Measurements from ENCODE around the gene FAIM2.

DNA sequence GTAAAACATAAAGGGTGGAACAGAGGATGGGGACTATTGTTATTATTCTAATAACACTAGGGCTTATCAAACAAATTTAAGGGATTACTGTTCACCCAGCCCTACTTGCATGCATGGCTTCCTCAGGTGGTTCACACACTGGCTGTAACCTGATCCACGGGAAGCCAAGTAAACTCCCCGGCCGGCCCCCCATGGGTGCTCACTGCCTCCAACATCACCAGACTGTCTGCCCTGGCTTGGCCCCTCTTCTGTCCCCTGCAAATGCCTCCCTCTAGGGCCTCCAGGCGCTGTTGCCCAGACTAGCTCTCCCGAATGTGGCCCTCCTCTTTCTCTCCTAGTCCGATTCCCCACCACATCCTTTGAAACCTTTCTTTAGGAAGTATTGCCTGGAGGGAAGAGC, 18.6 kb downstream of the FAIM2 start:
- TF ChIP-seq, protein P1, sequence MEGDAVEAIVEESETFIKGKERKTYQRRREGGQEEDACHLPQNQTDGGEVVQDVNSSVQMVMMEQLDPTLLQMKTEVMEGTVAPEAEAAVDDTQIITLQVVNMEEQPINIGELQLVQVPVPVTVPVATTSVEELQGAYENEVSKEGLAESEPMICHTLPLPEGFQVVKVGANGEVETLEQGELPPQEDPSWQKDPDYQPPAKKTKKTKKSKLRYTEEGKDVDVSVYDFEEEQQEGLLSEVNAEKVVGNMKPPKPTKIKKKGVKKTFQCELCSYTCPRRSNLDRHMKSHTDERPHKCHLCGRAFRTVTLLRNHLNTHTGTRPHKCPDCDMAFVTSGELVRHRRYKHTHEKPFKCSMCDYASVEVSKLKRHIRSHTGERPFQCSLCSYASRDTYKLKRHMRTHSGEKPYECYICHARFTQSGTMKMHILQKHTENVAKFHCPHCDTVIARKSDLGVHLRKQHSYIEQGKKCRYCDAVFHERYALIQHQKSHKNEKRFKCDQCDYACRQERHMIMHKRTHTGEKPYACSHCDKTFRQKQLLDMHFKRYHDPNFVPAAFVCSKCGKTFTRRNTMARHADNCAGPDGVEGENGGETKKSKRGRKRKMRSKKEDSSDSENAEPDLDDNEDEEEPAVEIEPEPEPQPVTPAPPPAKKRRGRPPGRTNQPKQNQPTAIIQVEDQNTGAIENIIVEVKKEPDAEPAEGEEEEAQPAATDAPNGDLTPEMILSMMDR (IDR thresholded peaks at IDR 0.05): no peak
- TF ChIP-seq POLR2A (IDR thresholded peaks at IDR 0.05) (no peak), POLR2AphosphoS5 (IDR thresholded peaks at IDR 0.05) (no peak)

All from upper lobe of left lung (tissue), 4 donors.